ENCODE data around the gene ARRDC4.
"Not testable (repeated sequence)": the region's sequence is repeated elsewhere in the genome, so short reads cannot be mapped to it uniquely, and the experiment has no call there.

ARRDC4 gene

DNA sequence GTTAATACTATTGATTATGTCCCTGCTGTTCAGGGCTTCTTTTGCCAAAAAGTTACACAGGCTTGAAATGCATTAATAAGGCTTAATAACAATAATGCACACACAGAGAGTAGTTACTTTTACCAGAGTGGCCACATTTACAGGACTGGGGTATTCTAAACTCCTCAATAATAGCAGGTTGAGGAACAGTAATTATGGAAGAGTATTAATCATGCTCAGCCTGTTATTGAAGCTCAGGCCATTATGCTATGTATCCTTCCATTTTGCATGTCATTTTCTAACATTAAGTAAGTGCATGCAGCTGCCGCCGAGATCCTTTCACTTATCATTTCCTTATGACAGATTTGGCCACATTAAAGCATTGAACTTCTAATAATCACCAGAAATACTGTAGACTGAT, 5.7 kb downstream of the ARRDC4 start:
- no peak for DNase-seq (ENCODE audit: low read depth in 2 of 2)

DNA sequence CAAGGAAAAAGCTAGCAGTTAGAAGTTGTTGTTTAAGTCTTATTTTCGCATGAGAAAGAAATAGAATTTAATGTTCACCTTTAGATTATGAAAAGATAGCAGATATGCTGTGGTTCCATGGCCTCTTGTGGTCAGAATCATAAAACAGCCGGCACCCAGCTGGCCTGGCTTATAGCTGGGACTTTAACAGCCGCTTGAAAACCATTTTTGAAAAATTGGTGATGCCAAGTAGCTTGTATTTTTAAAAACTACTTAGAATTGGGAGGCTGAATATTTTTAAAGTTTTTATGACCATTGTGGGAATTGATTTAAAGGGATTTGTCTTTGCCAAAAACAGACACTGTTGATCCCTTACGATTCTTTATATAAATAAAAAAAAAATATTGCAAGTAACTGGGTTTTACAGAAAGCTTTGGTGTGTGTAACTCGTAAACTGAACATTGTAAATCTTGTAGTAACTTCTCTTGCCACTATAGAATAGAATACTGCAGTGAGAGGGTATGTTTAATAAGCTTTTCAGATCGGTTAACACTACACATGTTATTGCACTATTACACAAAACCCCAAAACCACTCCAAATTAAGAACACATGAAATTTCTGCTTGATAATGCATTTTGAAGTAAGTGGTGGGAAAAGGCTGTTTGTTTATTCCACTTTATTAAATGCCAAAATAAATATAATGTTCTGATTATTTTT, 6.6 kb downstream of the ARRDC4 start:
- no peak for DNase-seq (ENCODE audit: low read depth in 2 of 2)

DNA sequence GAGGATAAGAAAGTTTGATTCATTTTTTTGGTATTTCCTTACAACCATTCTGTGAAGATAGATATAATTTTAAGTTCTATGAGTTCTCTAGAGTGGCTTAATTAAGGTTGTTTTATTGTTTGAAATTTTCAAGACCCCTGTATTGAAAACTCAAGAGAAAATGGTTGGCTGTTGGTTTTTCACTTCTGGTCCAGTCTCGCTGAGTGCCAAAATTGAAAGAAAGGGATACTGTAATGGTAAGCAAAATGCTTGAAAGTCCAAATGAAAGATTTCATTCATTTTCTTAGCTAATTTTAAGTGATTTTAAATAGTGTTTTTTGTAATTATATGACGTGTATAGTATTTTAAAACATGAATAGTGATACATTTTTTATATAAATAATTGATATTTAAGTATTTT, 7.4 kb downstream of the ARRDC4 start:
- no peak for DNase-seq (ENCODE audit: low read depth in 2 of 2)

DNA sequence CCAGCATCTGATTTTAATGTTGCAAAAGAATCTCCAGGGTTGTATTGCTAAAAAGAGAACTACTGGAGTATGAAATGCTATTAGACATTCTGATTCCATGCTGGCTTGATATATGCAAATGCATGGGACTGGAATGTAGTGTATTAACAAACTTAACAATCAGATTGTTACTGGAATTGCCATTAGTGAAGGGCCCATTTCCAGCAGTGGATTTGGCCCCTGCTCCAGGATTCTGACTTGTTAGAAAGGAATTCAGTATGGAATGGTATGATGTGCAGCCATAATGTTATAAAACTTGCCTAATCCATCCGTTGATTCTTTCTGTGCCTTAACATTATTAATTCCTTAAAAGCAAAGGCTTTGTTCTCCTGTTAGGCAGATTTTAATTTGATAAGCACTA, 7.9 kb downstream of the ARRDC4 start:
- DNase-seq (ENCODE audit: low read depth in 2 of 2): no peak

DNA sequence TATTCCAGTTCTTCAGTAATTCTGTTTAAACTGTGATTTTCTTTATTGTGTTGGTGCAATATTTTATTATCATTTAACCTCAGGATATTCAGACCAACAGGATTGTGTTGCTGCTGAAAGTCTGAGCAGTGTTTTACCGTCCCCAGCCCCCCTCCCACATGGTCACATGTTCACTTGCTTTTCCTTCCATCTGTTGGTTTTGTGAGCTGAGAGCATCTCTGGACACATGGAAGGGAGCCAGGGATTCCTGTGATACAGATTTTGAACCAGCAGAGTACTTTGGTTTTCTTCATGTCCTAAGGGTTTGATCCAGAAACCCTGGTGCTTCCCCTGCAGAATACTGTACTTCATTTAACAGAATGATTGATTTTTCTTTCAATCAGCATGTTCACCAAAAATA, 11.9 kb downstream of the ARRDC4 start:
- DNase-seq (ENCODE audit: low read depth in 2 of 2): no peak

DNA sequence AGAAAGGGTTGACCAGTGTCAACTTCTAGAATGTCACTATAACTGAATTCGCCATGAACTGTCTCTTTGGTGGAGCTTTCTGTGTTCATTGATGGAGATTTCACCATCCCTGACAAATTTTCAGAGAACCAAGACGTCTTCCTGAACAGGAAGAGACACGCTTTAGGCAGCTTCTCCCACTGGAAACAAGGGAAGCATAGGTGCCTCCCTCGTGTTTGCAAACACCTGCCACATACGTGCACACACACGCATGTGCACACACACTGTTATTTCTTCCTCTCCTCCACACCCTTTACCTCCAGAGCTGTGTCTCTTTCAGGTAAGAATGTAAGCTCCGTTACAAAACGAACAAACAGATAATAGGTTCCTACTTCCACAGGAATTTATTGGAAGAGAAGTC, 15.6 kb downstream of the ARRDC4 start:
- no peak for DNase-seq (ENCODE audit: low read depth in 2 of 2)

DNA sequence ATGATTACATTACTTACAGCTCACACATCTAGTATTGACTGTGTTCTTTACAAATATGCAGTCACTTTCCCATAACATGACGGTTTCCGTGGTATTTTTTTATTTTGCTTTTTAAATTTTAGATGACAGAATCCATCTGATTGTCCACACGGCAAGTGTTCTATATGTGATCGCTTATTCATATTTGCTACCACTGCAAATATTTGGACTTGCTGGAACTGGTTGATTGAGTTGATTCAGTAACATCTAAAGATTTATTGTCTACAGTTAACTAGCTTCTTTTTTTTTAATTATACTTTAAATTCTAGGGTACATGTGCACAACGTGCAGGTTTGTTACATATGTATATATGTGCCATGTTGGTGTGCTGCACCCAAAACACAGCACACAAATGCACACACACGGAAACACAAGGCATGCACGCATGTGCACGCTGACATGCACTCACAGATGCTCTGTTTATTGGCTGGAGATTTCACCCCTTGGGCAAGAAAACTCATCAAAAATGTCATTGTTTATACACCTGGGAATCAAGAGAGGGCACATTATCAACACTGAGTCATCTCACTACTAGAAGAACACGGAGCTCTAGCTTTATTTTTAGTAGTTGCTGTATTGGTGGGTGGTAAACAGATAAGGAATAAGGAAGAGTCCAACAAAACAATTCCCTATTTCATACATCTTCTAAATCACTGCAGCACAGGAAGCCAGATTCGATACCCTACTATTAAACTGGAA, 16.4 kb downstream of the ARRDC4 start:
- DNase-seq (ENCODE audit: low read depth in 2 of 2): no peak

DNA sequence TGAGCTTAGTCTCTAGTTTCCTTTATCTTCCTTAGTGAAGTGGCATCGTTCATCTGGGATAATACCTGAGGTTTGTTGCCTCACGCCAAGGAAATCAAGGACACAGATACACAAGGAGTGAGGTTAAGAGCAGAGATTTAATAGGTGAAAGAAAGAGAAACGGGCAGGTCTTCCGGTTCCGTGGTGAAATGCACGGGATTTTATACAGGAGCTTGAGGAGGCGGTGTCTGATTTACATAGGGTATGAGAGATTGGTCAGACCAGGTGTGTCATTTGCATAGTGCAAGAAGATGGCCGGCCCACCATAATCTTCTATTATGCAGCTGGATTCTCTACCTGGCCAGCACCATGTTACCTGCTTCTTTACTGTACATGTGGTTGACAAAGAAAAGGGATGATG, 17.2 kb downstream of the ARRDC4 start:
- DNase-seq (ENCODE audit: low read depth in 2 of 2): no peak

DNA sequence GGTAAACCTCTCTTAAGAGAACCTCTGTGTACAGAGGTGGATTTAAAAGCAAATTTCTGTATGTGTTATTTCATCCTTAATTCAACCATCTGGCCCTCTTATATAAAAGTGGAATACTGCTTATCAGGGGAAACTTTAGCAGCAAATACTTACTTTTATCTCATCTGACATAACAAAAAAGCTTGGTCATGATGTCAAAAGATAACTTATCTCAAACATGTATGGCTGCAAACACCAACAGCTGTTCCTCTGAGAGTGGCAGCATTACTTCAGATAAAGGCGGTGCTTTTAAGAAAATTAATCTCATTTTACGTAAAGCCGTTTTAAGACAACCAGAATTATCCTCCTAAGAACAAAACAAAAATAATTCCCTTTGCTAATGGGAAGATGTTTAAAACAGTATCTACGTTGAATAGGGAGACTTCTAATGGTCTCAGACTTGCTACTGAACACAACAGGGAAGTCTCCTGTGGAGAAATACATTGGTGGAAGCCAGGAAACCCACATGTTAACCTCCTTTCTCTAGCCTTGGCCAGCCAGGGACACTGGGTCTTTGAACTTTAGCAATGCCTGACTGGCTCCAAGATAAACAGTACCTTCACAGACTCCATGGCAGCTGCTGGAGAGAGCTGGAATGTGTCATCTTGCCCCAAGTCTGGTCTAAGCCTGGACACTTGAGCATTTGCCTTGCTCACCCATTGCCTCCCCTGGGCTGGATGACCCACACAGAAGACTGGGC, 18.1 kb downstream of the ARRDC4 start:
- DNase-seq (ENCODE audit: low read depth in 2 of 2): no peak

DNA sequence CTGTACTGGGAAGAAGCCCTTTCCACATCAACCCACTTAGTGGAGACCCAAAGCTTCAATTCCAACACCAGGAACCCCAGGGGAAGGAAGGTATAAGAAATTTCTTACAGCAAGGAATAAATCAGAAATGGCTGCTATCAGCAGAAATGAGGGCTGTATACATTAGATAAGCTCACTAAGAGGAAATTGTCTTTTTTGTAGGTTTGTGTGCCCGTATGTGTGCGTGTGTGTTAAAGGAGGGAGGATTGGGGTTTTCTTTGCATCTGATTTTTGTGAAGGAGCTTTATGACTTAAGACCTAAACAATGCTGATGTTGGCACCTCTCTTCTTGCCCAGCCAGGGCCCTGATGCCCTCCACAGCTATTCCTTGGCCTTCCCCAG, 18.6 kb downstream of the ARRDC4 start:
- no peak for DNase-seq (ENCODE audit: low read depth in 2 of 2)

DNA sequence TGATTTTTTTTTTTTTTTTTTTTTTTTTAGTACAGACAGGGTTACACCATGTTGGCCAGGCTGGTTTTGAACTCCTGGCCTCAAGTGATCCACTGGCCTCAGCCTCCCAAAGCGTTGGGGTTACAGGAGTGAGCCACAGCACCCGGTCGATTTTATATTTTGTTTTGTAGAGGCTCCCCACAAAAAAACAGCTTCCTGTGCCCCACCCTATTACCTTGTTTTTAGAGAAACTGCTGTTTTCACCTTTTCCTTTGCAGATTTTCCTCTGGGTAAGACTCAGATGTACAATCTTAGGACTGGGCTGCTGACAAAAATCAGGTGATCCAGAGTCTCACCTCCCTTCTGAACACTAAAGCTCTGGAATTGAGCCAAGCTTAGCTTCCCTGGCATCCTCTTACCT, 20.6 kb downstream of the ARRDC4 start:
- DNase-seq (ENCODE audit: low read depth in 2 of 2): no peak

DNA sequence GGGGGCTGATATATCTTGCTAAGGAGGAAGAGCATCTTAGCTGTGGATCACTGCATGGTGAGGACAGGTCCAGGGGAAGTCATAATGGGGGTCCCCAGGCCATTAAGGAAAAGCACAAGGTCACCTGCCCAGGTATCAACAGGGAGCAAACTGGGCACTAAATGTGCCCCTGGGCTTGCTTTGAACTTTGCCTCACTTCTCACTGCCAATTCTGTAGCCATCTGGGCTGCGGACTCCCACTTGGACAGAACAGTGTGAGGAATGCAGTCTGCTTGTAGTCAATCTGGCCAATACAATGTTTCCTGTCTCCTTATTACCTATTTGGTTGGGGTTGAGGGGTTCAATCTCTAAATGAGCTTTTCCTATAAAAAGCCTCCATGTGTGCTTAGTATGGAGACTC, 21.3 kb downstream of the ARRDC4 start:
- DNase-seq (ENCODE audit: low read depth in 2 of 2): no peak

DNA sequence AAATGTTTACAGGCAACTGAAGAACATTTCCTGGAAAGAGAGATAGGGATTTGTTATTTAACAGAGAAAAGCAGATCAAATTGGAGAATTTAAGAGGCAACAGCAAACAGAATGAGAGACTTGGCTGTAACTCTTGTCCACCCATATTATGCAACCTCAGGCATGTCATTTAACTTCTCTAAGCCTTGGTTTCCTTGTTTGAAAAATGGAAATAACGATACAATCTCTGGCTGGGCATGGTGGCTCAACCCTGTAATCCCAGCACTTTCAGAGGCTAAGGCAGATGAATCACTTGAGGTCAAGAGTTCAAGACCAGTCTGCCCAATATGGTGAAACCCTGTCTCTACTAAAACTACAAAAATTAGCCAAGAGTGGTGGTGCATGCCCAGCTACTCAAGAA, 23.7 kb downstream of the ARRDC4 start:
- no peak for DNase-seq (ENCODE audit: low read depth in 2 of 2)

DNA sequence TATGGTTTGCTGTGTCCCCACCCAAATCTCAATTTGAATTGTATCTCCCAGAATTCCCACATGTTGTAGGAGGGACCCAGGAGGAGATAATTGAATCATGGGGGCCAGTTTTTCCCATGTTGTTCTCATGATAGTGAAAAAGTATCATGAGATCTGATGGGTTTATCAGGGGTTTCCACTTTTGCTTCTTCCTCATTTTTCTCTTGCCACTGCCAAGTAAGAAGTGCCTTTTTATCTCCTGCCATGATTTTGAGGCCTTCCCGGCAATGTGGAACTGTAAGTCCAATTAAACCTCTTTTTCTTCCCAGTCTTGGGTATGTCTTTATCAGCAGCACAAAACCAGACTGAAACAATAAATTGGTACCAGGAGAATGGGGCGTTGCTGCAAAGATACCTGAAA, 25.5 kb downstream of the ARRDC4 start:
- not testable (repeated sequence) for DNase-seq (ENCODE audit: low read depth in 2 of 2)

DNA sequence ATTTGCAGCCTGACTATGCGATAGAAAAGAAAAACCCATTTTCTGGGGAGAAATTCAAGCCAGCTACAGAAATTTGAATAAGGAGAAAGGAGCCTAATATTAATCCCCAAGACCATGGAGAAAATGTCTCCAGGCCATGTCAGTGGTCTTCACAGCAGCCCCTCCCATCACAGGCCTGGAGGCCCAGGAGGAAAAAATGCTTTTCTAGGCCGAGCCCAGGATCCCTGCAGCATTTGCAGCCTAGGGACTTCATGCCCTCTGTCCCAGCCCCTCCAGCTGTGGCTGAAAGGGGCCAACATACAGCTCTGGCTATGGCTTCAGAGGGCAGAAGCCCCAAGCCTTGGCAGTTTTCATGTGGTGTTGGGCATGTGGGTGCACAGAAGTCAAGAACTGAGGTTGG, 26.3 kb downstream of the ARRDC4 start:
- DNase-seq (ENCODE audit: low read depth in 2 of 2): no peak

DNA sequence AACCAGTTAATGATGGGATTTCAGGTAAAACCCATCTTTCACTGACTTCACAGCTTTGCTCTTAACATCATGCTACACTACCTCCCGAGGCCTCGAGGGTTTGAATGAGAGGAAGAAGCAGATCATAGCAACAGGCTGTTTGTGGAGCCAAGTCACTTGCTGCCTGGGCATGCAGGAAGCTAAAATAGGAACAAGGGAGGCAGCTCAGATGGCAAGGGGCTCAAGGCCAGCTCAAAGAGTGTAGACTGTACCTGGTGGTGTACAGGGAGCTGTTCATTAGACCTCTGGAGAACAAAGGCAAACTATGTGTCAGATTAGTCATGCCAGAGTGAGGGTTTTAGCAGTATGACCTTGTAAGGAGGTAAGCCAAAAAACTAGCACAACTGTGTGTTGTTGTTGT, 28.8 kb downstream of the ARRDC4 start:
- DNase-seq (ENCODE audit: low read depth in 2 of 2): no peak

DNA sequence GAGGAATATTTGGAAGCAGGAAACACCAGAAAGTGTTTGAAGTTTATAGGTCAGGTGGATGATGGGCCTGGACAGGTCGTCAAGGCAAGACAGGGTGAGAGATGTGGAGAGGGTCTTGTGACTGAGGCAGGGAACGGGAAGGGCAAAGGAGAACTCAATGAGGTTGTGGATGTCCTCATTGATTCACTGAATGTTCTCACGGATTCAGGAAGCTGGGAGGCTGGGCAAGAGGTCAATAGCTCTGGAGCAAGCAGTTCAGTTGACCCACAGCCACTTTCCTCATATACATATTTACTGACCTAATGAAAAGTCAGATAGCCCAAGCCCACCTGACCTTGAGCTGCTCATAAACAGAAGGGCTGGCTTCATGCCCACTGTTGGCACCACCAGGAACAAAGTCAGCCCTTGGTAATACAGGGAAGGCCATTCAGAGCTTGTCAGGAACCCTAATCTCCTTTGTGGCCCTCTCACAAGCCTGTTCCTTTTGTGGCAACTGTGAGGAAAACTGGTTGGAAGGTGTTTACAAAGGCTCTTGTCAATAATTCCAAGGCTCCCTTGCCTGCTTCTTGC, 31.6 kb downstream of the ARRDC4 start:
- DNase-seq (ENCODE audit: low read depth in 2 of 2): no peak

DNA sequence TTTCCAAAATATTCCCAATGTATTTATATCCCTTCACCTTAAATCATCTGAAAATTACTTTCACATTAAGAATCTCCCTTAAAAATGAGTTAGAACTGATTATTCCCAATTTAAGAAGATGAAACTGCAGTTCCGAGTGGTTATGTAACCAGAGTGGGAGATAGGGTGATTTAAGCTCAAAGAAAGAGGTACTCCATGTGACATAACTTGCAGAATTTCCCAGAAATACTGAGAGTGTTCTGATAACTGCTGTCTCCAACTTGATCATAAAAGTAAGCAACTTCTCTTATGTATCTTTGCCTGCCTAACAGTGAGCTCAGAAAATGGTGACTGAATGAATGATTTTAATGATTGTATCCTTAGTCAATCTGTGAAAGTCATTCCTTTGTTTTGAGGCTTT, 32.3 kb downstream of the ARRDC4 start:
- no peak for DNase-seq (ENCODE audit: low read depth in 2 of 2)

DNA sequence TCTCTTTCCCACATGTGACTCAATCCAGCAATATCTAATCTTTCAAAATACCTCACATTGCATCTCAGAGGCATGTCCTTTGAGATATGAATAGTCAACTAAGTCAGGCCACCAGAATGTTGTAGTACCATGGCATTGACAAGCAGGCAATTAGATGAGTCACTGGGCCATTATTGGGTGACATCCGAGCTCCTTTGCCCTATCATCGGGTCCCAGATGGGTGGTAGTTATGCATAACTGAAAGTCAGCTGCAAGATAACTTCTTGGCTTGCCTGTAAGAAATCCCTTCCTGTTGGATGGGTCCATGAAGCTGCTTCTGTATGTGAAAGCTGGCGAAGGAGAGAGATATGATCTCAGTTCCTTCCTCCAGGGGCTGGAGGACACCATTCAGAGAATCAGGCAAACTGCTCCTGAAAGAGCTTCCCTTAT, 32.8 kb downstream of the ARRDC4 start:
- no peak for DNase-seq (ENCODE audit: low read depth in 2 of 2)

DNA sequence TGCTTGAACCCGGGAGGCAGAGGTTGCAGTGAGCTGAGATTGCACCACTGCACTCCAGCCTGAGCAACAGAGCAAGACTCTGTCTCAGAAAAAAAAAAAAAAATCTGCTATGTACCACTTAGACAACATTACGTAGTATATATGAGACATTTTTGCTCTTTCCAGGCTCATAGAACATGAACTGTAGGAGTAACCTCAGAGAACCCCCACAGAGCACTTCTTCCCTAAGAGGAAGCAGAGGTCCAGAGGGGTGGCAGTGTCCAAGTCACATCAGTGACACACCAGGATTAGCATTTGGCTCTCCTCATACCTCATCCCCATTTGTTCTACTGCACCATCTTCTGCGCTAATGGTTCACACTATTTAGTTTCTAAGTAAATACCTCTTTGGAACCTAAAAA, 33.7 kb downstream of the ARRDC4 start:
- DNase-seq (ENCODE audit: low read depth in 2 of 2): no peak

DNA sequence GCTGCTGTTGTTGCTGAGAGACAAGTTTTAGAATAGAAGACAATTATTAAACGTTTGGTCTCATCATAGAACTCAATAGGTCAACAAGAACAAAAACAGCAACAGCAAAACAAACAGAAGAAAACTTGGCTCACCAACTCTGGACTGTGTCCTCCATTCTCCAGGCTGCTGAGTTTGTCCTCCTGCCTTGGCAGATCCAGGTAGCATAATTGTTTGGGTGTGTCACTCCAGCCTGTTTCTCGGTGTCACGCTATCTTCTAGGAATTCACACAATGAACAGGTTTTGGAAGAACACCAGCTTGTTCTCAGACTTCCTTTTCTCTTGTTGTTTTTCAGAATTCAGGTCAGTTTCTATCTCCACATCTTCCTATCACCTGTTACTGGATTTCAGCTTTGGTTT, 34.7 kb downstream of the ARRDC4 start:
- no peak for DNase-seq (ENCODE audit: low read depth in 2 of 2)

DNA sequence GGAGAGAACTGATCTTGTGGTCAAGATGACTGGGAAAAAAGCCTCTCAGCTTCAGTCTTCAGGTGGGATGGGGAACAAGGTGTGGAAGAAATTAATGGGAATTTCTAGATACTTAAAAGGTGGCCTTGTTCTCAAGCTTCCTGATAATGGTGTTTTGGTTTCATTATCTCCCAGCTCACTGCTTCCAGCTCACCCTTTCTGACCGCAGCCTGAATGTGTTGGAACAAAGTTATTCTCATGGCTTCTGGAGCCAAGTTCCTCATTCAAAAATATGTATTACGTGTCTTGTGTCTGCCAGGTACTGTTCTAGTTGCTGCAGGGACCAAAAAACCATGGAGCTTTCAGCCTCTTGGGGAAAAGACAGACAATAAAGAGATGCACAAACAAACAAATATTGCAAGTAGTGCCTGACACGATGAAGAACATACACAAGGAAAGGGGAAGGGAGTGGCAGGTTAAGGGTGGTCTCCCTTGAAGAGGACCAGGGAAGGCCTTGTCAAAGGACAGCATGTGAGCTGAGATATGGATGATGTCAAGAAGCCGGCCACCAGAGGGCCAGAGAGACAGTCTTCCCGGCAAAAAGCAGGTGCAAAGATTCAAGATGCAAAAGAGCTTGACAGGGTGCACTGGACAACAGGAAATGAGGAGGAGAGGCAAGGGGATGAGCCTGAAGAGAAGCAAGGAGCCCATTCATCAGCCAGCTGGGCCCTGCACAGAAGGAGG, 35.5 kb downstream of the ARRDC4 start:
- no peak for DNase-seq (ENCODE audit: low read depth in 2 of 2)

Measured in stimulated activated CD8-positive, alpha-beta memory T cell treated with anti-CD3 and anti-CD28 coated beads, Interleukin-7, amount 100 ng/mL, for 1 hour (primary cell).